ENCODE data around the gene SYNGR4. TPM values are rescaled to one million over a fixed set of nuclear protein-coding genes. Genes with fewer than 3 reads are reported as not detected.

Gene SYNGR4
- total RNA-seq, 1 donor from 2014 or later = not detected

- intact Hi-C loops (cut with micrococcal nuclease) = no loop called here
- CTCF ChIA-PET = interaction anchor here (0.7 to 1.0 kb wide), 2 partner anchors 10 to 61 kb away, joined by 3 to 5 read pairs; no protein-coding TSS in a partner anchor
- peaks cover 69% of the 10 kb centered on the region for H3K36me3 Mint-ChIP-seq (ENCODE audit: low read depth)
- peak overlapping the region; percentile 90 for H3K27ac Mint-ChIP-seq
- H3K4me3 Mint-ChIP-seq = peak overlapping the region; percentile 80
- POLR2A ChIA-PET = interaction anchor here (0.5 to 7.7 kb wide), 7 partner anchors 8 to 554 kb away, joined by 3 to 308 read pairs (median 4); partner anchors contain the start of genes KDELR1 and PLA2G4C
- no peaks in the 10 kb centered on the region for H3K9me3 Mint-ChIP-seq
- no peak for TF ChIP-seq CTCF (IDR thresholded peaks at IDR 0.05)
- H3K4me1 Mint-ChIP-seq = peaks cover 81% of the 10 kb centered on the region
- no peak for ATAC-seq (ENCODE audit: low read depth)
- no peaks in the 10 kb centered on the region for H3K27me3 Mint-ChIP-seq
- no peak for DNase-seq
Observed at GRCh38 chr19:48329167-48329891, 34.8 kb upstream of the SYNGR4 start.

- no peak for TF ChIP-seq CTCF (IDR thresholded peaks at IDR 0.05)
- ChIA-PET CTCF (interaction anchor here (1.0 kb wide), 1 partner anchor 62 kb away, joined by 5 read pairs; no protein-coding TSS in a partner anchor), POLR2A (interaction anchor here (0.5 to 7.7 kb wide), 11 partner anchors 9 to 1999 kb away, joined by 3 to 308 read pairs (median 3); partner anchors contain the start of genes KCNC3, KDELR1, PLA2G4C and SYNGR4)
- Mint-ChIP-seq H3K27me3 (no peaks in the 10 kb centered on the region), H3K4me1 (peaks cover 81% of the 10 kb centered on the region), H3K9me3 (no peaks in the 10 kb centered on the region), H3K36me3 (ENCODE audit: low read depth) (peaks cover 67% of the 10 kb centered on the region), H3K4me3 (peak overlapping the region; percentile 80), H3K27ac (peak overlapping the region; percentile 90)
- peak; percentile 61 for DNase-seq
- intact Hi-C loops (cut with micrococcal nuclease) = loop anchor here (5.0 kb wide), 2 partner anchors 62 to 257 kb away; partner anchors contain the start of genes GRIN2D and KDELR1
- peak; percentile 25 for ATAC-seq (ENCODE audit: low read depth)
Observed at GRCh38 chr19:48330012-48330681, 34.0 kb upstream of the SYNGR4 start.

- Mint-ChIP-seq H3K4me3 (peak overlapping the region; percentile 95), H3K27ac (peak overlapping the region; percentile 93), H3K36me3 (ENCODE audit: low read depth) (peaks cover 47% of the 10 kb centered on the region), H3K27me3 (no peaks in the 10 kb centered on the region), H3K9me3 (no peaks in the 10 kb centered on the region), H3K4me1 (peaks cover 67% of the 10 kb centered on the region)
- intact Hi-C loops (cut with micrococcal nuclease) = loop anchor here (2.0 to 5.0 kb wide), 4 partner anchors 60 to 286 kb away; partner anchors contain the start of genes GRIN2D, KDELR1, LIG1 and RPL18
- TF ChIP-seq CTCF (IDR thresholded peaks at IDR 0.05) = no peak
- POLR2A ChIA-PET = interaction anchor here (0.8 to 7.7 kb wide), 10 partner anchors 7 to 287 kb away, joined by 3 to 308 read pairs (median 6); partner anchors contain the start of genes CARD8, EMP3, RPL18 and SPHK2
- DNase-seq = no peak
- ATAC-seq (ENCODE audit: low read depth) = no peak
- CTCF ChIA-PET = interaction anchor here (2.3 to 4.4 kb wide), 4 partner anchors 13 to 252 kb away, joined by 15 to 215 read pairs (median 28); partner anchors contain the start of gene EMP3
Observed at GRCh38 chr19:48332351-48332661, 31.9 kb upstream of the SYNGR4 start.

GRCh38 chr19:48332662-48333466 lies 31.3 kb upstream of the SYNGR4 start:
- no peak for TF ChIP-seq CTCF (IDR thresholded peaks at IDR 0.05)
- peaks cover 43% of the 10 kb centered on the region for H3K36me3 Mint-ChIP-seq (ENCODE audit: low read depth)
- ATAC-seq (ENCODE audit: low read depth) = peak; percentile 70
- H3K27ac Mint-ChIP-seq = peak overlapping the region; percentile 93
- H3K4me3 Mint-ChIP-seq = peak overlapping the region; percentile 95
- peak; percentile 78 for DNase-seq
- POLR2A ChIA-PET = interaction anchor here (0.6 to 7.7 kb wide), 19 partner anchors 7 to 286 kb away, joined by 3 to 308 read pairs (median 5); partner anchors contain the start of genes CARD8, EMP3, KDELR1 and RPL18
- H3K27me3 Mint-ChIP-seq = no peaks in the 10 kb centered on the region
- CTCF ChIA-PET = interaction anchor here (1.5 to 4.4 kb wide), 6 partner anchors 14 to 252 kb away, joined by 4 to 215 read pairs (median 18); partner anchors contain the start of gene EMP3
- intact Hi-C loops (cut with micrococcal nuclease) = loop anchor here (1.0 to 5.0 kb wide), 8 partner anchors 12 to 286 kb away; partner anchors contain the start of genes GRIN2D, KDELR1, LIG1 and RPL18
- H3K9me3 Mint-ChIP-seq = no peaks in the 10 kb centered on the region
- H3K4me1 Mint-ChIP-seq = peaks cover 61% of the 10 kb centered on the region

Data from activated B cell treated with CpG ODN at 0.5 μM for 24 hours (primary cell).